ENCODE measurements around the gene IQGAP1.

DNA sequence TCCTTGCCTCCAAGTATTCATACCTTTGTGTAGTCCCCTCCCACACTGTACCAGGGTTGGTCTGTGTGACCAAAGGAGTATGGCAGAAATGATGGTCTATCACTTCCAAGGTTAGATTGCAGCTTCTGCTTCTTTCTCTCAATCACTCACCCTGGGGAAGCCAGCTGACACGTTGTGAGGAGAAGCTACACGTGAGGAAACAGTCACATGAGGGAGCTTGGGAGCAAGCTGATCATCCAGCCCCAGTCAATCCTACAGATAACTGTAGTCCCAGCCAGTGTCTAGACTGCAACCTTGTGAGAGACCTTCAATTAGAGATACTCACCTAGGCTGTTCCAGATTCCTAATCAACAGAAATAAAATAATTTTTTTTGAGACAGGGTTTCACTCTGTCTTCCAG, 42.2 kb upstream of the IQGAP1 start:
- TF ChIP-seq POLR2AphosphoS5 (IDR thresholded peaks at IDR 0.05), result no peak
- no peak for TF ChIP-seq CTCF (IDR thresholded peaks at IDR 0.05)
- TF ChIP-seq POLR2A (IDR thresholded peaks at IDR 0.05), result no peak
